Breast epithelium (tissue), 4 donors: ENCODE results near the gene PTGR3. TPM values are rescaled to one million over a fixed set of nuclear protein-coding genes. Genes with fewer than 3 reads are reported as not detected.
A peak's percentile ranks its signal among the peaks of the same experiment; 100 is the strongest.

Experiments used
- DNase-seq, 2 donors: peaks; one replicate each; pipeline ENCODE4 v3.0.0-alpha.2; 2019; ENCODE audit warnings: low spot score in 2 of 2
- H3K27ac ChIP-seq, 2 donors: fragments of 200-600 bp; sonication (generic) in 1 of 2; one replicate each; pipeline ENCODE4 v1.5.1; 2016 to 2019; ENCODE audit warnings: mild to moderate bottlenecking in 1 of 2
- H3K27me3 ChIP-seq, 2 donors: fragments of 200-600 bp; sonication (generic) in 1 of 2; one replicate each; pipeline versions ENCODE4 v1.5.1 to v1.6.0; 2017 to 2019; ENCODE audit warnings: control low read depth in 1 of 2, mild to moderate bottlenecking in 1 of 2
- H3K36me3 ChIP-seq: fragments of 200-600 bp; one replicate; pipeline ENCODE4 v1.5.1; 2019
- H3K4me1 ChIP-seq, 2 donors: fragments of 200-600 bp; sonication (generic); one replicate each; pipeline ENCODE4 v1.5.1; 2016 to 2019; ENCODE audit warnings: control low read depth in 1 of 2
- H3K4me3 ChIP-seq, 3 donors: fragments of 200-600 bp; sonication (generic); 1 replicate in 2 of 3; 2 replicates in 1 of 3; pipeline ENCODE4 v1.5.1; 2016 to 2019; ENCODE audit warnings: mild to moderate bottlenecking in 3 of 3, moderate library complexity in 2 of 3
- H3K9me3 ChIP-seq, 2 donors: fragments of 200-600 bp; sonication (generic) in 1 of 2; one replicate each; pipeline ENCODE4 v1.5.1; 2016 to 2019; ENCODE audit warnings: control low read depth in 1 of 2
- CTCF ChIP-seq, 3 donors: fragments of 450-650 bp; IDR thresholded peaks; one replicate each; pipeline ENCODE4 v1.5.1; 2016 to 2017; ENCODE audit warnings: antibody characterized with exemption in 3 of 3, mild to moderate bottlenecking in 3 of 3, moderate library complexity in 3 of 3
- POLR2A ChIP-seq: fragments of 450-650 bp; IDR thresholded peaks from one replicate; pipeline ENCODE4 v1.6.1; 2016; ENCODE audit warnings: antibody characterized with exemption, mild to moderate bottlenecking, moderate library complexity
- POLR2AphosphoS5 ChIP-seq, 3 donors: sonication (generic); formaldehyde crosslinking; IDR thresholded peaks; one replicate each; pipeline ENCODE4 v1.6.1; 2017; ENCODE audit warnings: antibody characterized with exemption in 3 of 3
- intact Hi-C: fragments of 100-400 bp; cut with DNase I; formaldehyde crosslinking; loops from one replicate; pipeline ENCODE4 v1.15.1; 2023; ENCODE audit warnings: low total_unique reads
- total RNA-seq, 3 donors: library from RNA; depleted of rRNA; stranded (reverse); fragments of >200 nt; gene quantifications; one replicate each; pipeline ENCODE4 v1.1.0, GENCODE V29; 2016

Gene PTGR3
- total RNA-seq, 3 donors from 2014 or later: 21.3 to 32.9 (median 22.9) TPM

GRCh38 chr18:75228967-75229366 is 20.0 kb upstream of the PTGR3 start:
- intact Hi-C loops: no loop called here
- Histone ChIP-seq H3K4me1 (no peaks in the 10 kb centered on the region), H3K4me3 (no peak overlapping the region), H3K9me3 (no peaks in the 10 kb centered on the region), H3K27ac (no peak overlapping the region), H3K36me3 (no peaks in the 10 kb centered on the region), H3K27me3 (no peaks in the 10 kb centered on the region)
- no peak for DNase-seq
- TF ChIP-seq POLR2AphosphoS5 (IDR thresholded peaks at IDR 0.05) (no peak), CTCF (IDR thresholded peaks at IDR 0.05) (no peak), POLR2A (no peak)

GRCh38 chr18:75227535-75228296 is 18.8 kb upstream of the PTGR3 start:
- H3K4me1 ChIP-seq: no peaks in the 10 kb centered on the region
- no peaks in the 10 kb centered on the region for H3K9me3 ChIP-seq
- peak overlapping the region in 1 of 3 donors; percentile 4 for H3K4me3 ChIP-seq
- H3K36me3 ChIP-seq: no peaks in the 10 kb centered on the region
- H3K27ac ChIP-seq: no peak overlapping the region
- intact Hi-C loops: no loop called here
- no peaks in the 10 kb centered on the region for H3K27me3 ChIP-seq
- TF ChIP-seq POLR2AphosphoS5 (IDR thresholded peaks at IDR 0.05) (no peak), CTCF (IDR thresholded peaks at IDR 0.05) (no peak), POLR2A (no peak)
- no peak for DNase-seq

GRCh38 chr18:75226956-75227316 is 18.0 kb upstream of the PTGR3 start:
- Histone ChIP-seq H3K27me3 (no peaks in the 10 kb centered on the region), H3K36me3 (no peaks in the 10 kb centered on the region), H3K27ac (peak overlapping the region in 1 of 2 donors; percentile 57), H3K9me3 (no peaks in the 10 kb centered on the region), H3K4me3 (peak overlapping the region; percentile 17 to 47 (median 18)), H3K4me1 (no peaks in the 10 kb centered on the region)
- intact Hi-C loops: no loop called here
- TF ChIP-seq POLR2A: no peak
- TF ChIP-seq POLR2AphosphoS5 (IDR thresholded peaks at IDR 0.05): no peak
- TF ChIP-seq CTCF (IDR thresholded peaks at IDR 0.05): no peak
- DNase-seq: no peak

- no peak for DNase-seq
- Histone ChIP-seq H3K9me3 (no peaks in the 10 kb centered on the region), H3K4me3 (peak overlapping the region; percentile 17 to 47 (median 18)), H3K36me3 (no peaks in the 10 kb centered on the region), H3K4me1 (no peaks in the 10 kb centered on the region), H3K27ac (peak overlapping the region in 1 of 2 donors; percentile 57), H3K27me3 (no peaks in the 10 kb centered on the region)
- intact Hi-C loops: no loop called here
- TF ChIP-seq POLR2A (no peak), CTCF (IDR thresholded peaks at IDR 0.05) (no peak), POLR2AphosphoS5 (IDR thresholded peaks at IDR 0.05) (no peak)
Measured at GRCh38 chr18:75226286-75226955, 17.5 kb upstream of the PTGR3 start.

- TF ChIP-seq POLR2A: no peak
- no peak for TF ChIP-seq CTCF (IDR thresholded peaks at IDR 0.05)
- no peak for TF ChIP-seq POLR2AphosphoS5 (IDR thresholded peaks at IDR 0.05)
- Histone ChIP-seq H3K4me3 (no peak overlapping the region), H3K27ac (no peak overlapping the region), H3K36me3 (no peaks in the 10 kb centered on the region), H3K4me1 (peaks cover 0 to 7% of the 10 kb centered on the region in 2 donors), H3K9me3 (no peaks in the 10 kb centered on the region), H3K27me3 (no peaks in the 10 kb centered on the region)
- no peak for DNase-seq
- intact Hi-C loops: loop anchor here (5.0 kb wide), 1 partner anchor 128 kb away; no protein-coding TSS in a partner anchor
Measured at GRCh38 chr18:75223687-75224347, 14.9 kb upstream of the PTGR3 start.
